ENCODE data around the gene AATF. TPM values are rescaled to one million over a fixed set of nuclear protein-coding genes. Genes with fewer than 3 reads are reported as not detected.

Gene AATF, protein sequence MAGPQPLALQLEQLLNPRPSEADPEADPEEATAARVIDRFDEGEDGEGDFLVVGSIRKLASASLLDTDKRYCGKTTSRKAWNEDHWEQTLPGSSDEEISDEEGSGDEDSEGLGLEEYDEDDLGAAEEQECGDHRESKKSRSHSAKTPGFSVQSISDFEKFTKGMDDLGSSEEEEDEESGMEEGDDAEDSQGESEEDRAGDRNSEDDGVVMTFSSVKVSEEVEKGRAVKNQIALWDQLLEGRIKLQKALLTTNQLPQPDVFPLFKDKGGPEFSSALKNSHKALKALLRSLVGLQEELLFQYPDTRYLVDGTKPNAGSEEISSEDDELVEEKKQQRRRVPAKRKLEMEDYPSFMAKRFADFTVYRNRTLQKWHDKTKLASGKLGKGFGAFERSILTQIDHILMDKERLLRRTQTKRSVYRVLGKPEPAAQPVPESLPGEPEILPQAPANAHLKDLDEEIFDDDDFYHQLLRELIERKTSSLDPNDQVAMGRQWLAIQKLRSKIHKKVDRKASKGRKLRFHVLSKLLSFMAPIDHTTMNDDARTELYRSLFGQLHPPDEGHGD
- polyA plus RNA-seq (2011; rRNA removed) (51.9 and 63.8 TPM in 2 replicates), polyA plus RNA-seq (2017; fragmentation: RNase III; extraction: RNeasy Plus Mini Kit Qiagen cat#74134 plus additional on column Dnase treatment) (120 to 124 TPM (median 120 TPM) in 3 replicates), polyA minus RNA-seq (2011; rRNA and poly(A)+ RNA removed) (44.7 and 51.9 TPM in 2 replicates)
- polyA plus RNA-seq (2012; cell fraction: cytosol; rRNA removed), result 39.1 and 39.6 TPM in 2 replicates
- 36.4 and 63.6 TPM in 2 replicates for polyA plus RNA-seq (2012; cell fraction: nucleus; rRNA removed)

- ChIA-PET POLR2A (interaction anchor here (0.8 to 2.4 kb wide), 12 partner anchors 9 to 347 kb away, joined by 3 to 25 read pairs (median 3); partner anchors contain the start of gene MRM1), CTCF (interaction anchor here (0.8 to 1.8 kb wide), 12 partner anchors 10 to 291 kb away, joined by 3 to 10 read pairs (median 3); partner anchors contain the start of gene LHX1)
- peak within 1 kb of the TSS; percentile 87 for H3K4me2 ChIP-seq
- peak; percentile 47; the same call in 1 of the 2 replicates for TF ChIP-seq GATA3 (IDR thresholded peaks at IDR 0.05; ENCODE audit: borderline replicate concordance)
- TF ChIP-seq, protein P1, sequence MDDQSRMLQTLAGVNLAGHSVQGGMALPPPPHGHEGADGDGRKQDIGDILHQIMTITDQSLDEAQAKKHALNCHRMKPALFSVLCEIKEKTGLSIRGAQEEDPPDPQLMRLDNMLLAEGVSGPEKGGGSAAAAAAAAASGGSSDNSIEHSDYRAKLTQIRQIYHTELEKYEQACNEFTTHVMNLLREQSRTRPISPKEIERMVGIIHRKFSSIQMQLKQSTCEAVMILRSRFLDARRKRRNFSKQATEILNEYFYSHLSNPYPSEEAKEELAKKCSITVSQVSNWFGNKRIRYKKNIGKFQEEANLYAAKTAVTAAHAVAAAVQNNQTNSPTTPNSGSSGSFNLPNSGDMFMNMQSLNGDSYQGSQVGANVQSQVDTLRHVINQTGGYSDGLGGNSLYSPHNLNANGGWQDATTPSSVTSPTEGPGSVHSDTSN (IDR thresholded peaks at IDR 0.05), result 0 out of 2 replicates have a peak, but pooled peaks have one; percentile 1
- TF ChIP-seq BHLHE40 (IDR thresholded peaks at IDR 0.05; ENCODE audit: low read depth, low read length), result peak; percentile 91
- TF ChIP-seq, protein P2, sequence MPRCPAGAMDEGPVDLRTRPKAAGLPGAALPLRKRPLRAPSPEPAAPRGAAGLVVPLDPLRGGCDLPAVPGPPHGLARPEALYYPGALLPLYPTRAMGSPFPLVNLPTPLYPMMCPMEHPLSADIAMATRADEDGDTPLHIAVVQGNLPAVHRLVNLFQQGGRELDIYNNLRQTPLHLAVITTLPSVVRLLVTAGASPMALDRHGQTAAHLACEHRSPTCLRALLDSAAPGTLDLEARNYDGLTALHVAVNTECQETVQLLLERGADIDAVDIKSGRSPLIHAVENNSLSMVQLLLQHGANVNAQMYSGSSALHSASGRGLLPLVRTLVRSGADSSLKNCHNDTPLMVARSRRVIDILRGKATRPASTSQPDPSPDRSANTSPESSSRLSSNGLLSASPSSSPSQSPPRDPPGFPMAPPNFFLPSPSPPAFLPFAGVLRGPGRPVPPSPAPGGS (IDR thresholded peaks at IDR 0.05), result peak; percentile 52; the same call in 2 of the 3 replicates
- TF ChIP-seq RFX5 (IDR thresholded peaks at IDR 0.05), result peak; percentile 15; the same call in 1 of the 2 replicates
- no peak for TF ChIP-seq SMC3 (IDR thresholded peaks at IDR 0.05)
- peak; percentile 1 for TF ChIP-seq MAZ (IDR thresholded peaks at IDR 0.05; ENCODE audit: borderline replicate concordance, low read depth, low read length)
- no peak for TF ChIP-seq CHD2 (IDR thresholded peaks at IDR 0.05; ENCODE audit: low read length, partially characterized antibody)
- TF ChIP-seq HOXB5 (CRISPR knock-in tag; IDR thresholded peaks at IDR 0.05), result 0 out of 2 replicates have a peak, but pooled peaks have one; percentile 5
- TF ChIP-seq JUN (IDR thresholded peaks at IDR 0.05), result peak; percentile 72 to 93; a peak in 3 of 5 replicates
- TF ChIP-seq JUNB (IDR thresholded peaks at IDR 0.05), result no peak
- TF ChIP-seq, protein P3, sequence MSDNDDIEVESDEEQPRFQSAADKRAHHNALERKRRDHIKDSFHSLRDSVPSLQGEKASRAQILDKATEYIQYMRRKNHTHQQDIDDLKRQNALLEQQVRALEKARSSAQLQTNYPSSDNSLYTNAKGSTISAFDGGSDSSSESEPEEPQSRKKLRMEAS (IDR thresholded peaks at IDR 0.05), result peak; percentile 100
- TF ChIP-seq NR3C1 (IDR thresholded peaks at IDR 0.05), result no peak
- TF ChIP-seq EP300 (IDR thresholded peaks at IDR 0.05), result no peak
- TF ChIP-seq HMGXB4 (CRISPR knock-in tag; IDR thresholded peaks at IDR 0.05; ENCODE audit: borderline replicate concordance), result peak; percentile 67; the same call in 1 of the 2 replicates
- 0 out of 2 replicates have a peak, but pooled peaks have one; percentile 60 for TF ChIP-seq HOXB13 (CRISPR knock-in tag; IDR thresholded peaks at IDR 0.05; ENCODE audit: low read depth)
- no peak for TF ChIP-seq ZFP36 (IDR thresholded peaks at IDR 0.05; ENCODE audit: borderline replicate concordance, partially characterized antibody)
- 0 out of 2 replicates have a peak, but pooled peaks have one; percentile 12 for TF ChIP-seq NPAS2 (CRISPR knock-in tag; IDR thresholded peaks at IDR 0.05; ENCODE audit: borderline replicate concordance)
- no peak for TF ChIP-seq EHMT2 (IDR thresholded peaks at IDR 0.05; ENCODE audit: low read depth)
- no peak for TF ChIP-seq HOXA7 (CRISPR knock-in tag; IDR thresholded peaks at IDR 0.05)
- no peak for TF ChIP-seq HES2 (IDR thresholded peaks at IDR 0.05)
- no peak for TF ChIP-seq FOSL2 (IDR thresholded peaks at IDR 0.05)
- TF ChIP-seq FOSL2 (CRISPR knock-in tag; IDR thresholded peaks at IDR 0.05), result no peak
- TF ChIP-seq USF2 (IDR thresholded peaks at IDR 0.05), result peak; percentile 97
- TF ChIP-seq HDAC2 (IDR thresholded peaks at IDR 0.05), result peak; percentile 59; the same call in 1 of the 2 replicates
- no peak for TF ChIP-seq CBX8 (IDR thresholded peaks at IDR 0.05)
- 0 out of 2 replicates have a peak, but pooled peaks have one; percentile 56 for TF ChIP-seq EHF (CRISPR knock-in tag; IDR thresholded peaks at IDR 0.05)
- TF ChIP-seq ZC3H11A (IDR thresholded peaks at IDR 0.05), result no peak
- peak; percentile 8; the same call in 1 of the 2 replicates for TF ChIP-seq KDM5A (IDR thresholded peaks at IDR 0.05)
- TF ChIP-seq MYC (IDR thresholded peaks at IDR 0.05; ENCODE audit: borderline replicate concordance, low read length), result peak; percentile 80
- TF ChIP-seq CBX2 (IDR thresholded peaks at IDR 0.05; ENCODE audit: borderline replicate concordance, low read depth), result no peak
- peak; percentile 88 for TF ChIP-seq POLR2A (IDR thresholded peaks at IDR 0.05; ENCODE audit: low read length)
- TF ChIP-seq E2F6 (IDR thresholded peaks at IDR 0.05; ENCODE audit: borderline replicate concordance, low read depth), result peak; percentile 100
These were observed at the start of gene AATF for GRCh38 chr17:36948717-36949460. AATF (plus strand) TSS chr17:36948954; CDS start chr17:36949126, 172 bp downstream.

More at GRCh38 chr17:36948717-36949460, at the start of gene AATF:
- Histone ChIP-seq H3K9me3 (no peaks in the 10 kb centered on the region), H3K4me1 (peaks cover 25% of the 10 kb centered on the region), H3K27ac (peak within 1 kb of the TSS; percentile 90), H3K4me3 (peak within 1 kb of the TSS; percentile 73)
- WGBS (ENCODE audit: missing lambda C conversion rate), result 1% methylated on average over 62 of the region's 90 CpGs
- peak; percentile 98 to 99 for DNase-seq (ENCODE audit: low read depth in 1 of 2, low spot score in 1 of 2)
- ATAC-seq, result peak; percentile 92 to 98
- FAIRE-seq, result no peak
